H1 (cell line): ENCODE data around the gene SLC35E4. TPM values are rescaled to one million over a fixed set of nuclear protein-coding genes. Genes with fewer than 3 reads are reported as not detected.
A peak's percentile ranks its signal among the peaks of the same experiment; 100 is the strongest.

Source experiments
- BACH1 ChIP-seq: IDR thresholded peaks from 2 replicates; pipeline ENCODE4 v1.6.1; 2012; ENCODE audit warnings: low read length, improper control_type of control experiment
- CEBPB ChIP-seq: IDR thresholded peaks from 2 replicates; pipeline ENCODE4 v1.6.1; 2012; ENCODE audit warnings: low read depth, low read length
- CREB1 ChIP-seq: IDR thresholded peaks from 2 replicates; pipeline ENCODE4 v1.6.1; 2012; ENCODE audit warnings: inconsistent platforms
- CTCF ChIP-seq, 3 experiments: IDR thresholded peaks; 1 replicate in 2 of 3; 2 replicates in 1 of 3; pipeline versions ENCODE4 v1.5.1 to v1.6.1; 2011; ENCODE audit warnings: low read length in 3 of 3, mild to moderate bottlenecking in 3 of 3, inconsistent platforms in 2 of 3, low read depth in 1 of 3, moderate library complexity in 1 of 3; ENCODE audit not compliant: insufficient read depth in 1 of 3; ENCODE audit errors: control extremely low read depth in 1 of 3
- E2F6 ChIP-seq: IDR thresholded peaks from 2 replicates; pipeline ENCODE4 v1.6.1; 2012; ENCODE audit warnings: inconsistent platforms
- EP300 ChIP-seq, 2 experiments: IDR thresholded peaks; 1 replicate in 1 of 2; 2 replicates in 1 of 2; pipeline ENCODE4 v1.6.1; 2011 to 2012; ENCODE audit warnings: low read depth in 2 of 2, low read length in 2 of 2, mild to moderate bottlenecking in 2 of 2, borderline replicate concordance in 1 of 2, inconsistent platforms in 1 of 2, moderate library complexity in 1 of 2
- EZH2 ChIP-seq: fragments of 200-600 bp; sonication (generic); IDR thresholded peaks from 2 replicates; pipeline ENCODE4 v1.7.1; 2012; ENCODE audit warnings: low read depth, mild to moderate bottlenecking, moderate library complexity, low read length, inconsistent platforms; ENCODE audit not compliant: severe bottlenecking
- JUND ChIP-seq: IDR thresholded peaks from 2 replicates; pipeline ENCODE4 v1.6.1; 2011; ENCODE audit warnings: mild to moderate bottlenecking, improper control_type of control experiment, low read length
- KDM1A ChIP-seq: fragments of 200-600, 300-600 bp; sonication (generic); IDR thresholded peaks from 2 replicates; pipeline ENCODE4 v1.7.1; 2016; ENCODE audit warnings: mild to moderate bottlenecking, low read length, borderline replicate concordance
- MAX ChIP-seq: IDR thresholded peaks from 2 replicates; pipeline ENCODE4 v1.6.1; 2012; ENCODE audit warnings: inconsistent platforms
- RFX5 ChIP-seq: IDR thresholded peaks from 2 replicates; pipeline ENCODE4 v1.6.1; 2011; ENCODE audit warnings: low read depth, low read length, improper control_type of control experiment, borderline replicate concordance
- RXRA ChIP-seq: IDR thresholded peaks from 2 replicates; pipeline ENCODE4 v1.6.1; 2011; ENCODE audit warnings: low read depth, mild to moderate bottlenecking, low read length, moderate library complexity; ENCODE audit not compliant: insufficient read depth
- SIN3A ChIP-seq, 2 experiments: IDR thresholded peaks in 1 of 2; conservative IDR thresholded peaks in 1 of 2; 2 replicates each; pipeline ENCODE4 v1.6.1; 2011 to 2012; ENCODE audit warnings: low read length in 2 of 2, improper control_type of control experiment in 1 of 2, low read depth in 1 of 2, mild to moderate bottlenecking in 1 of 2
- SIRT6 ChIP-seq: IDR thresholded peaks from one replicate; pipeline ENCODE4 v1.7.1; 2012; ENCODE audit warnings: low read length, inconsistent platforms
- SUZ12 ChIP-seq: fragments of 200-600 bp; sonication (generic); IDR thresholded peaks from 2 replicates; pipeline ENCODE4 v1.6.1; 2012; ENCODE audit warnings: mild to moderate bottlenecking, inconsistent platforms, low read length, moderate library complexity, mixed read lengths
- TEAD4 ChIP-seq: IDR thresholded peaks from 2 replicates; pipeline ENCODE4 v1.6.1; 2012; ENCODE audit warnings: low read depth, low read length, inconsistent platforms, mixed read lengths
- polyA plus RNA-seq, 7 experiments: library from polyadenylated mRNA; depleted of rRNA in 3 of 7; stranded (reverse) in 5 of 7; unstranded in 2 of 7; fragments of >200 nt in 5 of 7; fragments of 200-250 nt in 2 of 7; gene quantifications; 1 replicate in 5 of 7; 2 replicates in 1 of 7; 4 replicates in 1 of 7; pipeline versions ENCODE4 v1.2.1 to v1.2.3, GENCODE V29; 2011 to 2013; ENCODE audit warnings: missing spikeins in 2 of 7, mixed read lengths in 2 of 7
- total RNA-seq: library from RNA; stranded (reverse); fragmentation: NEBNext Ultra II Directional; extraction: Animal tissue kit (Norgen Biotek cat#: 25700); gene quantifications from 2 replicates; pipeline ENCODE4 v1.2.1, GENCODE V29; 2021

SLC35E4 gene
- total and polyA plus RNA-seq, 2 of the 8 experiments (the other 6 are each of a cell fraction or from before 2014, with no cell fraction given) = 5.1 to 5.6 TPM

DNA sequence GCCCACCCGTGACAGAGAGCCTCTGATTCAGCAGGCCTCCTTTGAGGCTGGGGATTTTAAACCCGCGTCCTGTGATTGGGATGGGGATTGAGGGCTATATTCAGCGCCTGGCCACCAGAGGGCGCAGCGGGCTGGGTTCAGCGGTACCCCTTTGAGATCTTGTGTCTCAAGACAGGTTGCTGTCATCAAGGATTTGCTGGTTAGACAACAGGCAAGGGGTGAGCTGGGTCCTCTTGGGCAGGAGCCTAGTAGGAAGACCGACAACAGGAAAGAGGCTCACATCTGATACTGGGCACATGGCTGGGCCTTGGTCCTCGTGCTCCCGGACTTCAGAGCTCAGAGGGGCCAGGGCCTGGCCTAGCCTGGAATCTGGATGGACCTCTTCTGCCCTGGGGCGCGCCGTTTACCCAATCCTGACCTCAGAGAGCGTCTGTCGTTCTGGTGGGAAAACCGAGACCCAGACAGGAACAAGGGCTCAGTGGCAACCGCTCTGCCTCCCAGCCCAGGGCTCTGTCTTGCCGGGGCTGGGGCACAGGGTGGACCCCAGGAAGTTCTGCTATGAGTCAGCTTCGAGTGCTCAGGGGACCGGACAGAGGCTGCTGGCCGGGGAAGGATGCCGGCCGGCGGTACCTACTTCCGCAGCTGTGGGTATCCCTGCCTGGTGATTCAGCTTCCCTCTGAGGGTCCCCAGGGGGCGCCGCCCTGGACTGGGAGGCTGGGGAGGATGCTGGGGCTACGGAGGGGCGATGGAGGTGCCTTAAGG lies 929 bp upstream of the SLC35E4 start (continued):
- TF ChIP-seq CEBPB = 0 out of 2 replicates have a peak, but pooled peaks have one; percentile 21
- 0 out of 2 replicates have a peak, but pooled peaks have one; percentile 48 for TF ChIP-seq MAX
- TF ChIP-seq SIRT6 = no peak
- TF ChIP-seq JUND = no peak
- no peak for TF ChIP-seq RXRA
- TF ChIP-seq CREB1 = 0 out of 2 replicates have a peak, but pooled peaks have one; percentile 38
- peak; percentile 33; the same call in 1 of the 2 replicates for TF ChIP-seq SUZ12
- peak; percentile 90 for TF ChIP-seq BACH1
- no peak for TF ChIP-seq EZH2
- TF ChIP-seq SIN3A (conservative IDR thresholded peaks at IDR 0.05 in 1 of 2, IDR thresholded peaks at IDR 0.05 in 1 of 2; ENCODE audit: low read depth in 1 of 2, low read length in 2 of 2) = peak; percentile 72 to 94; a peak in 2 of 4 replicates
- TF ChIP-seq CTCF (IDR thresholded peaks at IDR 0.05; ENCODE audit: control extremely low read depth in 1 of 3, insufficient read depth in 1 of 3, low read depth in 1 of 3, low read length in 3 of 3) = peak; percentile 92 to 98 (median 96)
- TF ChIP-seq E2F6 = peak; percentile 45; the same call in 1 of the 2 replicates
- 0 out of 2 replicates have a peak, but pooled peaks have one; percentile 26 for TF ChIP-seq TEAD4
- no peak for TF ChIP-seq EP300 (IDR thresholded peaks at IDR 0.05; ENCODE audit: borderline replicate concordance in 1 of 2, low read depth in 2 of 2, low read length in 2 of 2)
- no peak for TF ChIP-seq RFX5
- TF ChIP-seq KDM1A = no peak
